Activated CD8-positive, alpha-beta T cell treated with anti-CD3 and anti-CD28 coated beads for 36 hours (primary cell): ENCODE data around the gene MEF2C. TPM values are rescaled to one million over a fixed set of nuclear protein-coding genes. Genes with fewer than 3 reads are reported as not detected.

Source experiments
- ATAC-seq: fragments of 200-7000 bp; cut with Tn5 transposase; one replicate; pipeline ENCODE4 v1.10.0; 2021; ENCODE audit warnings: mild to moderate bottlenecking, moderate library complexity
- CTCF ChIA-PET: fragments of 350-600 bp; sonication (Branson Sonifier 250); formaldehyde crosslinking; loops from one replicate; lab custom pipeline; 2021; ENCODE audit warnings: antibody characterized with exemption; lab: Charles Lee
- POLR2A ChIA-PET: fragments of 350-600 bp; sonication (Branson Sonifier 250); formaldehyde crosslinking; loops from one replicate; lab custom pipeline; 2021; ENCODE audit warnings: antibody characterized with exemption; lab: Charles Lee
- DNase-seq: peaks from one replicate; pipeline ENCODE4 v3.0.0-alpha.2; 2020
- H3K27ac Mint-ChIP-seq: one replicate; pipeline ENCODE4 v1.8.0; 2021; ENCODE audit warnings: mild to moderate bottlenecking, mixed read lengths
- H3K27me3 Mint-ChIP-seq: one replicate; pipeline ENCODE4 v1.8.0; 2021; ENCODE audit warnings: mixed read lengths
- H3K36me3 Mint-ChIP-seq: one replicate; pipeline ENCODE4 v1.8.0; 2021; ENCODE audit warnings: low read depth, mixed read lengths
- H3K4me1 Mint-ChIP-seq: one replicate; pipeline ENCODE4 v1.8.0; 2021; ENCODE audit warnings: low read depth, mixed read lengths
- H3K4me3 Mint-ChIP-seq: one replicate; pipeline ENCODE4 v1.8.0; 2021; ENCODE audit warnings: mild to moderate bottlenecking, moderate library complexity, mixed read lengths
- H3K9me3 Mint-ChIP-seq: one replicate; pipeline ENCODE4 v1.8.0; 2021; ENCODE audit warnings: mixed read lengths
- intact Hi-C: fragments of 100-400 bp; cut with micrococcal nuclease; formaldehyde crosslinking; loops from one replicate; pipeline ENCODE4 v1.10.0; 2022
- total RNA-seq, 2 experiments: library from RNA; stranded (reverse); gene quantifications; one replicate each; pipeline ENCODE4 v1.2.3, GENCODE V29; 2021
- TF ChIP-seq, protein P1 (sequence below): fragments of 200-600 bp; IDR thresholded peaks from one replicate; pipeline ENCODE4 v1.8.0; 2022; ENCODE audit warnings: antibody characterized with exemption, mild to moderate bottlenecking

The MEF2C gene
- total RNA-seq, 2 experiments from 2014 or later: 0.27 to 1.3 TPM

DNA sequence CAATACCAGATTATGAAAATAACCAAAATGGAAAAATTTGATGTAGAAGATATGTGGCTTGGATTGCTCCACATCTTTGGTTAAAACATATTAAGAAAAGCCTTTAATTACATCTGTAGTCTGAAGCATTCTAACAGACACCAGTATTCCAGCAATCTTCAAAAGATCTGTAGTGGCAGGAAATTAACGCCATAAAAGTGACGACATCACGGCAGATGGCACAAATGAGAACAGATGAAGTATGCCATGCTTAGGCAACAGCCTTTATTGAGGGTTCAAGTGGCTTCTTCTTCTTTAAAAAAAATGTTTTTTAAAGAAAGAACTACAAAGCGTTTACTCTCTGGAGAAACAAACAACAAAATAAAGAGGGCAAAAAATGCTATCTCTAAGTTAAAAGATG, 164.2 kb downstream of the MEF2C start:
- ATAC-seq: no peak
- intact Hi-C loops: no loop called here

DNA sequence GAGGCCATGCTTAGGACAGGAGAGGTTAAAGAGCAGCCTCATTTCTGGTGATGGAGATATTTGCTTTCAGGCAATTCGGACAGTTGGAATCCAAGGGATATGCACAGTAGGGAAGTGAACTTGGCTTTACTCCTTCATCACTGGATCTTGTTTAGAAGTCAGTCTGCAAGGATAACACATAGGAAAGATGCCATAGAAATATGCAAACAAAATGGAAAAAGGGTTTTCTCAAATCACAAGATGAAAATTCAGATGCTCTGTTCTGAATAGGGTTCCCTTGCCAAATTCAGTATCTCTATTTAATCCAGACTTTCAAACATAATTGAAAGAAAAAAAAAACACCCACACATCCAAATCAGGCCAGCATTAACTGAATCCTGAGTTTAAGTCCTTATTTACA, 166.9 kb downstream of the MEF2C start:
- CTCF ChIA-PET: no interaction called here
- ATAC-seq (no peak), DNase-seq (no peak)
- intact Hi-C loops: no loop called here
- Mint-ChIP-seq H3K36me3 (no peaks in the 10 kb centered on the region), H3K4me3 (no peak overlapping the region), H3K27ac (no peak overlapping the region), H3K9me3 (no peaks in the 10 kb centered on the region), H3K27me3 (peaks cover 5% of the 10 kb centered on the region), H3K4me1 (no peaks in the 10 kb centered on the region)
- TF ChIP-seq, protein P1, sequence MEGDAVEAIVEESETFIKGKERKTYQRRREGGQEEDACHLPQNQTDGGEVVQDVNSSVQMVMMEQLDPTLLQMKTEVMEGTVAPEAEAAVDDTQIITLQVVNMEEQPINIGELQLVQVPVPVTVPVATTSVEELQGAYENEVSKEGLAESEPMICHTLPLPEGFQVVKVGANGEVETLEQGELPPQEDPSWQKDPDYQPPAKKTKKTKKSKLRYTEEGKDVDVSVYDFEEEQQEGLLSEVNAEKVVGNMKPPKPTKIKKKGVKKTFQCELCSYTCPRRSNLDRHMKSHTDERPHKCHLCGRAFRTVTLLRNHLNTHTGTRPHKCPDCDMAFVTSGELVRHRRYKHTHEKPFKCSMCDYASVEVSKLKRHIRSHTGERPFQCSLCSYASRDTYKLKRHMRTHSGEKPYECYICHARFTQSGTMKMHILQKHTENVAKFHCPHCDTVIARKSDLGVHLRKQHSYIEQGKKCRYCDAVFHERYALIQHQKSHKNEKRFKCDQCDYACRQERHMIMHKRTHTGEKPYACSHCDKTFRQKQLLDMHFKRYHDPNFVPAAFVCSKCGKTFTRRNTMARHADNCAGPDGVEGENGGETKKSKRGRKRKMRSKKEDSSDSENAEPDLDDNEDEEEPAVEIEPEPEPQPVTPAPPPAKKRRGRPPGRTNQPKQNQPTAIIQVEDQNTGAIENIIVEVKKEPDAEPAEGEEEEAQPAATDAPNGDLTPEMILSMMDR: no peak
- POLR2A ChIA-PET: no interaction called here

More for the DNA sequence above, 164.2 kb downstream of the MEF2C start:
- ChIA-PET POLR2A (no interaction called here), CTCF (interaction anchor here (1.2 to 2.2 kb wide), 2 partner anchors 9 to 12 kb away, joined by 3 to 5 read pairs; no protein-coding TSS in a partner anchor)
- DNase-seq: no peak
- TF ChIP-seq, protein P1: no peak
- H3K4me3 Mint-ChIP-seq: no peak overlapping the region
- no peak overlapping the region for H3K27ac Mint-ChIP-seq
- peaks cover 18% of the 10 kb centered on the region for H3K27me3 Mint-ChIP-seq
- H3K36me3 Mint-ChIP-seq: no peaks in the 10 kb centered on the region
- H3K9me3 Mint-ChIP-seq: no peaks in the 10 kb centered on the region
- H3K4me1 Mint-ChIP-seq: no peaks in the 10 kb centered on the region

DNA sequence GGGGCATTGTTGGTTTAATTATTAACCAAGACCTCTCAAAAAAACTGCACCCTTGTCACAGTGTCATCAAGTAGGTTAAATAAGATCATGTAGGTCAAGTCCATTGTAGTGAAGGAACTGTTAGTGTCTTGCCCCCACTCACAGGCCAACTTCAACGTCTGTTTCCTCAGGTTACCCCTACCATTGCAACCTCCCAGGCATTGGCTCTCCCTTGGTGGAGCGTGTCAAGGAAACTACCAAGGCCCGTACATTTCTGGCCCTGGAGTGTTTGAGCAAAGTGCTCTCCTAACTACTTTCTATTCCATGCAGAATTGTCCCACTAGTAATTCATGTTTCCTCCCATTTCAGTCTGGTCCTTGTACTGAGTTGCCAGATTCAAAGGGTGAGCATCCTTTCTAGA, 167.5 kb downstream of the MEF2C start:
- ATAC-seq (no peak), DNase-seq (no peak)
- H3K27ac Mint-ChIP-seq: no peak overlapping the region
- H3K9me3 Mint-ChIP-seq: no peaks in the 10 kb centered on the region
- ChIA-PET CTCF (no interaction called here), POLR2A (no interaction called here)
- H3K4me3 Mint-ChIP-seq: no peak overlapping the region
- TF ChIP-seq, protein P1: no peak
- no peaks in the 10 kb centered on the region for H3K36me3 Mint-ChIP-seq
- intact Hi-C loops: no loop called here
- no peaks in the 10 kb centered on the region for H3K4me1 Mint-ChIP-seq
- H3K27me3 Mint-ChIP-seq: peaks cover 5% of the 10 kb centered on the region

DNA sequence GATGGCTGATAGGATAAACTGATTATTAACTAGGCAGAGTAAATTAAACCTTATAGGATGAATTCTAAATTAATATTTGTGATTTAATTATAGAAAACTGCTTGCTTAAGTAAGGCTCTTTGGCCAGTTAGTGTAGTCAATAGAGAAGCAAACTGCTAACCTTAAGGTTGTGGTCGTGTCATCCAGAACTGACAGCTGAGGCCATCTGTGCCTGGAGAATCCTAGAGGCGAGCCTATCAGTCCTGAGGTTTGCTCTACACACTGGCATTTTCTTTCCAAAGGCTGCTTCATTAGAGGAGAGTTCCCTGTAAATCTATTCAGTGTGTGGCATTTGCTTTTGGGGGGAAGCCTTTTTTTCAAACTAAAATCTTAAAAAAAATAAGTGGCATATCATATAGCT, 169.2 kb downstream of the MEF2C start:
- Mint-ChIP-seq H3K4me1 (no peaks in the 10 kb centered on the region), H3K9me3 (no peaks in the 10 kb centered on the region), H3K27me3 (peaks cover 7% of the 10 kb centered on the region), H3K36me3 (no peaks in the 10 kb centered on the region), H3K27ac (no peak overlapping the region), H3K4me3 (no peak overlapping the region)
- ChIA-PET POLR2A (no interaction called here), CTCF (interaction anchor here (0.7 to 2.2 kb wide), 5 partner anchors 13 to 23 kb away, joined by 3 to 5 read pairs (median 4); no protein-coding TSS in a partner anchor)
- TF ChIP-seq, protein P1: no peak
- intact Hi-C loops: no loop called here
- ATAC-seq (no peak), DNase-seq (no peak)

DNA sequence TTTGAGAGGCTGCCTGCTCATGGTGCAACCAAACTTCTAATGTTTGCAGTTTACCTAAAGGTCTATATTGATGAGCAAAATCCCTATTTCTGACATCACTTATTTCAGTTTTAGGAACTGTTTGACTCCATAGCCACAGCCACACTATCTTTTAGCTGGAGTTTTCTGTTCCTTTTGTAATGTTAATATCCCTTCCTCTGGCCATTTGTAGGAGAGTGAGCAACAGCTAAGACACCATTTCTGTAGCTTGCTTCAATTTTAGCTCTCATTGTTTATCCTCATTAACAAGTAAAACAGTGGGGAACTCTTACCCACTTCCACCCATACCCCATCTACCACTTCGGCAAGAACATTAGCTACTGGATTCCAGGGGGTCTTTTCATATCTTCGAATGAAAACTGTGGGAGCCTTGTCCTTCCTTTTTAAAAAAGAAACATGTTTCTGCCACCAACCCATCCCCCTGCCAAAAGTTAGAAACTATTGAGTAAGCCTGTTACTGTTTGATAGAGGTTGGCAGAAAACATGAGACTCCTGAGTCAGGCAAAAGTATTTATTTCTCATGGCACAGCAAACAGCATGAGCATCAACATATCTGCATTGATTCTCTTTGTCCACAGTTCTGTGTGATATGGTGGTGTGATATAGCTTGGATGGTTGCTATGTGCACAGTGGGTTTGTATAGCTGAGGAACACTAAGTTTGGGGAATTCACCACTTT, 174.1 kb downstream of the MEF2C start:
- TF ChIP-seq, protein P1: no peak
- Mint-ChIP-seq H3K27ac (no peak overlapping the region), H3K4me1 (no peaks in the 10 kb centered on the region), H3K36me3 (no peaks in the 10 kb centered on the region), H3K9me3 (no peaks in the 10 kb centered on the region), H3K4me3 (no peak overlapping the region), H3K27me3 (peaks cover 6% of the 10 kb centered on the region)
- POLR2A ChIA-PET: no interaction called here
- CTCF ChIA-PET: interaction anchor here (0.9 to 1.1 kb wide), 2 partner anchors 13 to 21 kb away, joined by 3 read pairs; no protein-coding TSS in a partner anchor
- intact Hi-C loops: no loop called here
- ATAC-seq (no peak), DNase-seq (no peak)
